ENCODE data around the gene SLC19A1.

SLC19A1 gene

DNA sequence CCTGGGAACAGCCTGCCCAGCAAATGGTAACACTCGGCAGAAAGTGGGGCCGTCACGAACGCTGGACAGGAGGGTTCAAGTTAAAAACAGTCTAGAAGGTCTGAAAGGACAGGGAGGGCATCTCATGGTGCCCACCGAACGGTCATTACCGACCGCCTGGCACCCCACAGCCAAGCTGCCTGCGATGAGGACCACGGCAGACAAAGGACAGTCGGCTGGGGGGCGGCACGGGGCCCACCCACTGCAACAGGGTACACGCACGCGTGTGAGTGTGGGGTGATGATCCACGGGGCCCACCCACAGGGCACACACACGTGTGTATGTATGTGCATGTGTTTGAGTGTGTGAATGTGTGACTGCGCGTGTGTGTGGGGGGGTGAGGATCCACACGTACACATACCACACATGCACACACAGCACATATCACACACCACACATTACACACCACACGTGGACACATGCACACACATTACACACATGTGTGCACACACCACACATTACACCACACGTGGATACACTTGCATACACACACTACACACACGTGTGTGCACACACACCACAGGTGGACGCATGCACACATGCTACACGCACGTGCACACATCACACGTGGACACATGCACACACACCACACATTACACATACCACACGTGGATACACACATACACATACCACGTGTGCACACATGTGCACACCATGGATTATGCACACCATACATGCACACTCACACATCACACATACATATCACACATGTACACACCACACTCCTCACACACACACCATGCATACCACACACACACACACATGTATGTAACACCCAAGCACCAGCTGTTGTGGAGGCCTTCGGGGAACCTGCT is 63.2 kb downstream of the SLC19A1 start:
- DNase-seq (ENCODE audit: low read depth) = no peak

DNA sequence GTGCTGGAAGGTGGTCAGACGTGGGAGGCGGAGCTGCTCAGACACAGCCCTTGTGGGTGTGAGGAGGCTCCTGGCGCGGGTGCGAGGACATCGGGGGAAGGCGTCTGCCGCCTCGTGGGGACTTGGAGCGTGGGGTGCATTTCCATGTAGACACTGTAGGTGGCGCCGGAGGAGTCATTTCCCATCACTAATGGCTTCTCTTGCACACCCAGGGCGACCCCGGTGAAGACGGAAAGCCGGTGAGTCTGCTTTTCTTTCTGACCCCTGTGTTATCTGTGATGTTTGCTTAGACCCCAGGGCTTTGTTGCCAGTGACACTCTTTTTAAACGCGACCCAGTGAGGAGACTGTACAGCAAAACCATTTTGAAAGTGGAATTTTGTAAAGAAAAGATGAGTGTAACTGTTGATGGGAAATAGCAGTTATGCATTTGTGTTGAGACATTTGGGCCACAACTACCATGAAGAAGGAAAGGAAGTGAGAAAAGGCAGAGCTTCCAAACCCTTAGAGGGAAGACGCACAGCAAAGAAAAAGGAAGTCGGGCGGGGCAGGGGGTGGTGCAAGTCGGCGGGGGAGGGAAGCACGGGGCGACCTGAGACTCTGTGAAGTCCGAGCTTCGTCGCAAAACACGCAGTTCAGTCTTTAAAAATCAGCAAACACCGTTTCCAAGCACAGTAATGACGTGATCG is 64.0 kb downstream of the SLC19A1 start:
- peak; percentile 64 for DNase-seq (ENCODE audit: low read depth)

DNA sequence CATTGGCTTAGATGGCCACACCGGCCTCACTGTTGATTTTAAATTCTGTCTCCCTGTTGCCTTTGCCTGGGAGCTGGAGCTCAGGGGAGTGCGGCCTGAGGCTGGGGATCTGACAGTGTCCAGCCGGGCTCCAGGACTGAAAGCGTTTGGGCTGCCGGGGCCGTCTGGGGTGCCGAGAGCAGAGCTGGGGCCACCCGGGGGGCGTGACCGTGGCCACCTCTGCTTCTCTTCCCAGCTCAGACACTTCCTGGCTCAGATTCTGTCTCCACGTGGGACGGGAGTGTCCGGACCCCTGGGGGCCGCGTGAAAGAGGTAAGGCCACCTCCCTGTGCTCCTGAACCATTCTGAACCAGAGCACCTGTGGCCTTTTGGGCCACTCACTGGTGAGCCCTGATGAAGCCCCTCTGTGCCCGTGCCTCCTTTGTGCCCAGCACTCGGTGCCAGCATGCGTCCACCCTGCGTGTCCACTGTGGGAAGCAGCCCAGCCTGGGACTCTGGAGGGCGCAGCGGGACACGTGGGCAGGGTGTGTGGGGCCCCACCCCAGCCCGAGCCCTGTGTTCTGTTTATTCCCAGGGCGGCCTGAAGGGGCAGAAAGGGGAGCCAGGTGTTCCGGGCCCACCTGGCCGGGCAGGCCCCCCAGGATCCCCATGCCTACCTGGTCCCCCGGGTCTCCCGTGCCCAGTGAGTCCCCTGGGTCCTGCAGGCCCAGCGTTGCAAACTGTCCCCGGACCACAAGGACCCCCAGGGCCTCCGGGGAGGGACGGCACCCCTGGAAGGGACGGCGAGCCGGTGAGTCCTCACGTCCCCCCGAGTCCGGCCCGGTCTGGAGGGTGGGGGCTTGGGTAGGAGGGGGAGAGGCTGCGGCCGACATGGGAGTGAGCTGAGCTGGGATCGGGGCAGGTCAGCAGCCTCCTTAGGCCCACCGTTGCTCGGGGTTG is 64.8 kb downstream of the SLC19A1 start:
- no peak for DNase-seq (ENCODE audit: low read depth)

DNA sequence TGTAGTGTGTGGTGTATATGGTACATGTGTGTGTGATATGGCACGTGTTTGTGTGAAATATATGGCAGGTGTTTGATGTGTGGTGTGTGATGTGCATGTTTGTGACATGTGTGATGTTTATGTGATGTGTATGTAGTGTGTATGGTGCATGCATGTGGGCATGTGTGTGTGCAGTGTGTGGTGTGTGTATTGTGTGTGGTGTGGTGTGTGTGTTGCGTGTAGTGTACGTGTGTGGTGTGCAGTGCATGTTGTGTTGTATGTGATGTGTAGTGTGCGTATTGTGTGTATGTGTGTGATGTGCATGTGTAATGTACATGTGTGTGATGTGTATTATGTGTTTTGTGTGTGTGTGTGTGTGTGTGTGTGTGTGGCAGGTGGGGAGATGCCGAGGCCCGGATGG is 65.7 kb downstream of the SLC19A1 start:
- DNase-seq (ENCODE audit: low read depth) = no peak

DNA sequence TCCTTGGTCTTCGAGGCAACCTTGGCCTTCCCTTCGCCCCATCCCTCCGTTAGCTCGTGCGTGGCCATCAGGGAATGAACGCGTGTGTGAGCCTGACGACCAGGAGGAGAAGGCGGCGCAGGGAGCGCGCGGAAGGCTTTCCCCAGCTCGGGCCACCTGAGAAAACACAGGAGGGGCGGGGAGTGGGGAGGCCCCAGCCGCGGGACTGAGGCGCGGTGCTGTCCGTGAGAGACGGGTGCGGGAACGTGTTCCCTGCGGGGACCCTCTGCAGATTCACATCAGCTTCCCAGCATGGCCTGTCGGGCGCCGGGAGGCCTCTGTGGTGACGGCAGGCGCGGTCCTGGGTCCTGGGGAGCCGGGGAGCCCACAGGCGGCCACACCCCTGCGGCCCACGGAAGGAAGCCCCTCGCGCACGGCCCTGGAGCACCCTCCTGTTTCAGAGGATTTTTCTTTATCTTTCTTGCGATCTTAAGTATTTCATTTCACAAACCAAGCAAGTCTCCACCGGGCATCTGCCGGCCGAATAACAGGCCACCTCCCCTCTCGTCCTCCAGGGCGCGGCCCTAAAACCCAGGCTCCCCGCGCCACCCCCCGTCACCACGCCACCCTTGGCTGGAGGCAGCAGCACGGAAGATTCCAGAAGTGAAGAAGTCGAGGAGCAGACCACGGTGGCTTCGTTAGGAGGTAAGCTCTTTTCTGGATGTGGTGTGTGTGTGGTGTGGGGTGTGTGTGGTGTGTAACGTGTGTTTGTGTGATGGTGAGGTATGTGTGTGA is 66.3 kb downstream of the SLC19A1 start:
- DNase-seq (ENCODE audit: low read depth) = no peak

DNA sequence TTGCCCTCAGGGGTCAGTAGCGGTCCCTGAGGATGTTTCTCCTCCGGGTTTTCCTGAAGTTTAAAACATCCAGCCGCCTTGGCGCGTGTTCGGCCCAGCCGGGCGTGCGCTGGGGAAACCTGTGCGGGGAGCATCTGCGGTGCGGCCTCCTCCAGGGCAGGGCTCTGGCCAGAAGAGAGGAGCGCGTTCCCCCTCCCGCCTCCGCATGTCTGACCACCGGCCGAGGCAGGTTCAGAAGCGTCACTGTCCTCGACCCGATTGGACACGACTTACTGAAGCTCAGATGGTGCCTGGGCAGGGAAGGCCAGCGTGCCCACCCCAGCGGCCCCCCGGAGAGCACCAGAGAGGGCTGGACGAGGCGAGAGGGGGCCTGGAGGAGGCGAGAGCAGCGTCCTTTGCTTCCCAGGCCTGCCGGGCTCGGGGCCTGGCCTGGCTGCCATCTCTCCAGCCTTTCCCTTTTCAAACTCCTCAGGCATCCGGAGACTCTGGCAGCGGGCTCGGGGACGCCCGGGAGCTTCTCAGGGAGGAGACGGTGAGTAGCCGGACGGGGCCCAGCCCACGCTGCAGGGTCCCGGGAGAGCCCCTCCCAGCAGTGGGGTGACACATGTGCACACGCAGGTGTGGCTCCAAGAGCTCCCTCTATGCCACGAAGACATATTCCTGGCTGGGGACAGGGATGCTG is 67.1 kb downstream of the SLC19A1 start:
- DNase-seq (ENCODE audit: low read depth) = no peak

DNA sequence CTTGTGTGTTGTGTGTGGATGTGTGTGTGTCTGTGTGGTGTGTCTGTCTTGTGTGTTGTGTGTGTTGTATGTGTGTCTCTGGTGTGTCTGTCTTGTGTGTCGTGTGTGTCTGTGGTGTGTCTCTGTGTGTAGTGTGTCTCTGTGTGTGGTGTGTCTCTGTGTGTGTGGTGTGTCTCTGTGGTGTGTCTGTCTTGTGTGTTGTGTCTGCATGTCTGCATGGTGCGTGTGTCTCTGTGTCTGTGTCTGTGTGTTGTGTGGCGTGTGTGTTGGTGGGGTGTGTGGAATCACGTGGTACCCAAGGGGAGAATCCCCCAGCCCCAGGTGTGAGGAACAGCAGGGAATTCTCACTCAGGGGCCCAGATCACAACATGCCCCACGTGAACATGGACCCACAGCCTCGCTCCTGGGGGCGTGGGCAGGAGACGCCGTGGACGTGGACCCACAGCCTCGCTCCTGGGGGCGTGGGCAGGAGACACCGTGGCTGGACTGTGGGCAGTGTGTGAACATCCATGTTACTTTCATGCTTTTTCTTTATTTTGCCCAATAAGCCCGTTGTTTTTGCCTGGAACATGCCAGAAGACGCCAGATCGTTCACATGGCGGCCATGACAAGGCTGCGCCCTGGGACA is 67.8 kb downstream of the SLC19A1 start:
- no peak for DNase-seq (ENCODE audit: low read depth)

DNA sequence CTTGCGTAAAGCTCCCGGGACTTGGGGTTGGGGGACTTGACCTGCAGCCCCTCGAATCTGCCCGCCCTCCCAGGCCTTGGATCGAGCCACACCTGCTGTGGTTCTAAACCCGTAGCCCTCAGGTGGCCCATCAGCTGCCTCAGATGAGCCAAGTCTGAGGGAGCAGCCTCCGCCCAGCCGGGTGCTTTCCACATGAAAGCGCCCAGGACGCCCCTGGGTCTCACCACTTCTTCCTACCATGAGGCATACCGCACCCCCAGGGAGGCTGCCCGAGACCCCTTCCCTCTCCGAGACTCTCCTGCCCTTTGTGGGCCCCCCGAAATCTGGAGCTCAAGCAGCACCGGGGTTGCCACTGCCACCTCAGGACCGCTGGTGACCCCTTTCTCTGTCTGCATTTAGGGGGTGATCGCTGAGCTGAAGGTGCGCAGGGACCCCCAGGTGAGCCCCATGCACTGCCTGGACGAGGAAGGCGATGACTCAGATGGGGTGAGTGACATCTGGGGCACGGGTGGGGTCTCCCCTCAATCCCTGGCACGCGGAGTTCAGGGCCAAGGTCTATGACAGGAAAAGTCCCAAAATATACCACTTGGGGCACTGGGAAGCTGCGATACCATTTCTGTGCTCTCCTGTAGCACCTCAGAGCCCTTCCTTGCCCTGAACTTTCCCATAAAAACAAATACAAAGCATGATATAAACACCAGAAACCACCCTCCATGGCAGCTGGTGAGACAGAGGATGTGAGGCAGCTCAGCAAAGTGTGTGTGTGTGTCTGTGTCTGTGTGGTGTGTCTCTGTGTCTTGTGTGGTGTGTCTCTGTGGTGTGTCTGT is 68.5 kb downstream of the SLC19A1 start:
- no peak for DNase-seq (ENCODE audit: low read depth)

DNA sequence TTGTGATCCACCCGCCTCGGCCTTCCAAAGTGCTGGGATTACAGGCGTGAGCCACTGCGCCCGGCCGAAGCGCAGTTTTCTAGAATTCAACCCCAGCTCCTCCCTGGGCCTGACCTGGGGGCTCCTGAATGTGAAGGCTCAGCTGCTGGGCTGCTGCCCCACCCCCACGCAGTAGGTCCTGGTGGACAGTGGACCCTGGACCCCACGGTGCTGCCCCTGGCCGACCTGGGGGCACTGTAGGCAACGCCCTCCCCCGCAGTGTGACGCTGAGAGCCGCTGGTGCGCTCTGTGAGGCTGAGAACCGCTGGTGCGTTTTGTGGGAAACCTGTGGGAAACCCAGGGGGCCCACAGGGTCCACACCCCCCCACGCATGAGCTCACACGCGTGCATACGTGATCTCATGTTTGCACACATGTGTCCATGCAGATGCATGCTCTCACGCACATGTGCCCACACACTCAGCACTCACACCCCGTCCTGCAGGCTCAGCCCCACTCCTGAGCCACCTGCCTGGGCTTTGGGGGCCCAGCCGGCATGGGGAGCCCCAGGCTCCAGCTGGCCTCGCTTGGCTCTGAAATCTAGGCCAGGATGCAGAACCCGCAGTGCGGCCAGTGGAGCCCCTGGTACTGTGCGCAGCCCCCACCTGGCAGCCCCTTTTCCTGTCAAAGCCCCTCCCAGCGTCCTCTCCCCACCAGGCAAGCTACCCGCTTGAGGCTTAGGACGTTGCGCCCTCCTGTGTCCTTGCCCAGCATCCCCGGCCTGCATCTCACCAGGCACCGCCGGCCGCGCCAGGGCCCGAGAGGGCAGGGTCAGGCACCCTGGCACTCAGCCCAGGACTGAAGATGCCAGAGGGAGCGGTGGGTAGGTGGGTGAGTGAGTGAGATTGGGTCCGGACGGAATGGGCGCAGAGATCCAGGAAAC is 69.5 kb downstream of the SLC19A1 start:
- no peak for DNase-seq (ENCODE audit: low read depth)

DNA sequence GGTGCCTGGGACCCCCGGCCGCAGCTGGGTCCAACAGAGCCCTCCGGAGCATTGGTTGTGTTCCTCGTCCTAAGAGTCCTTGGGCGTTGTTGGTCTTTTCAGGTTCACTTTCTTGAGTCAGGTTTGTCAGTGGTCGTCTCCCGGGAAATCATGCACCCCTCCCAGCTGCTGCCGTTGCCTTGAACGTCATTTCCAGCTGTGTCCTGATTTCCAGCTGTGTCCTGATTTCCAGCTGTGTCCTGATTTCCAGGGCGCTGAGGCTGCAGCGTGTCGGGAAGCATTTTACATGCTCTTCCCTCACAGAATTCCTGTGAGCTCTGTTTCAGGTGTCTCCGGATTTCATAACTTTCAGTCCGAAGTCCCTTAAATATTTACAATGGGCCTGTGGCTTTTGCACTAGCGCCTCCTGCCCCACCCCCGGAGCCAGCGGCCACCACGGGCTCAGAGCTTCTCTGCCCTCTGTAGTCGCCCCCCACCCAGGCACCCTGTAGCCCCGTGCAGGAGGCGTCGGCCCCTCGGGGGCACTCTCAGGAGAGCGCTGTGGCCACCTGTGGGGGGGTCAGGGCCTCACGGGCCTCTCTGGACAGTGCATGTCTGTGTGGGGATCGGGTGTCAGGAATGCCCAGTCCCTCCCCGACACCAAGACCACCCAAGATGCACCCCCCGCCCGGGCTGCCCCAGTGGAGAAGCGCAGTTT is 70.6 kb downstream of the SLC19A1 start:
- DNase-seq (ENCODE audit: low read depth) = no peak

DNA sequence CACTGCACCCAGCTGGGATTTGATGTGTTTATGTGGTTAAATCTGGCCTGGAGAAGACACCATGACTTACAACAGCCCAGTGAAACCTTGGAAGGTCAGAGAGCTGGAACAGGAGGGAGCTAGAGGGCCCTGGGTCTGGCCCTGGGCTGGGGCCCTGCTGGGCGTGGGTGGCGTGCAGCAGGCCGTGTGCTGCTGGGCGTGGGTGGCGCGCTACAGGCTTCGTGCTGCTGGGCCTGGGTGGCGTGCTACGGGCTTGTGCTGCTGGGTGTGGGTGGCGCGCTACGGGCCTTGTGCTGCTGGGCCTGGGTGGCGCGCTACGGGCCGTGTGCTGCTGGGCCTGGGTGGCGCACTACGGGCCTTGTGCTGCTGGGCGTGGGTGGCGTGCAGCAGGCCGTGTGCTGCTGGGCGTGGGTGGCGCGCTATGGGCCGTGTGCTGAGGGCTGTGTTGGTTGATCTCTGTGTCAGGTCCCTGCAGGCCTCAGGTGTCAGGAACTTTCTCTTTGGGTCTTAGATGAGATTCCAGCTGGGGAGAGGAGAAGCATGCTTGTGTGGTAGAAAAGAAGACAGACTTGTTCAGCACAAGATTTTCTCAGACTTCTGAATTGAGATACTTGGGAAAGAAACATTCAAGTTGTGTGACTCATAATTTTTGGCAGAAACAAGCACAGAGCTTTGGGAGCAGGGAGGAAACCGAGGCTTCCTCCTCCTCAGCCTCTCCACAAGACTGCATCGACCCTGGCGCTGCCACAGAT is 71.3 kb downstream of the SLC19A1 start:
- DNase-seq (ENCODE audit: low read depth) = no peak

DNA sequence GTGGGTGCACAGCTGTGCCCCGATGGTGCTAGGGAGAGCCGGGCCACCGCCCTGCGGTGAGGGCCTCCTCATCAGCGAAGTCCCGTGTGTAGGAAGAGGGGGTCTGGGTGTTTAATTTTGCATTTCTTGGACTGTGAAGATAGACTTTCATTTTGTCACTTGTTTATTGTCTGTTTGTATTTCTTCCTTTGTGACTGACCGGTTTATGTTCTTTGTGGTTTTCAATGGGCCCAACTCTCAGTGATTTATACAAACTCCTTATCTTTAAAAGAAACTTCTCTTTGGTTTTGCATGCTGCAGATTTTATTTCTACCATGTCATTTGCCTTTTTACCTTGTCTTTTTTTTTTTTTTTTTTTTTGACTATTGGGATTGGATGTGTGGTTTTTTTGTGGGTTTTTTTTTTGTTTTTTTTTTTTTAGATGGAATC is 72.1 kb downstream of the SLC19A1 start:
- DNase-seq (ENCODE audit: low read depth) = no peak

DNA sequence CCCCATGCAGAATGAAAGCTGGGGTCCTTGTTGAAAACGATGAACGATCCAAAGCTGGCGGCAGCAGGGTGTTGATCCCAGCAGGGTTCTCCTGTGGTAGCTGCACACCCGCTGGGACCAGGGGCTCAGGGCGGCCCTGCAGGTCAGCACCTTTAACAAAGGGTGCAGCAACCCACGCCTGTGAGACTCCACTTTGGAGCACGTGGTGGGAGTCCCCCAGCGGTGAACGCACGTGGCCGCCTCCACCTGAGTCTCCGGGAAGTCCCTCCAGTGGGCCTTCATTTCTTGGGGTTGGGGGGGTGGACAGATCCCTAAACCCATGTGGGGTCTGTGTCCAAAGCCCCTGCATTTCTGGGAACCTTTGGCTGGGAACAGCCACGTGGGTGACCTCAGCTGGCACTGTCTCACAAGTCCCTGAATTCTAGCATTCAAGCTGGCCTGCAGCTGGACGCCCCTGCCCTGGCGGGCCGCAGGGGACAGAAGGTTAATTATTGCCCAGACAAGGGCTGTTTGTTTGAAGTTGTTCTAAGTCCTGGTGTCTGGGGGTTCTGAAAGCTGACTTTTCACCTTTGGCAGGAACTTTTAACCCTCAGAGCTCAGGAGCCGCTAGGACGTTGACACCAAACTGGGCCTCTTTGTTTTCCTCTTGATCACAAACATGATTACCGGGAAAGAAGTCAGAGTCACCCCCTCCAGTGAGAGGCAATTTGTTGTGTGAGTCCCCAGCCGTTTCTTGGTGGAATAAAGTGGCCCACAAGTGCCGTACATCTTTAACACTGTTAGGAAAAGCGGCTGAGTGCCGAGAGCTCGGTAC is 72.8 kb downstream of the SLC19A1 start:
- DNase-seq (ENCODE audit: low read depth) = no peak

DNA sequence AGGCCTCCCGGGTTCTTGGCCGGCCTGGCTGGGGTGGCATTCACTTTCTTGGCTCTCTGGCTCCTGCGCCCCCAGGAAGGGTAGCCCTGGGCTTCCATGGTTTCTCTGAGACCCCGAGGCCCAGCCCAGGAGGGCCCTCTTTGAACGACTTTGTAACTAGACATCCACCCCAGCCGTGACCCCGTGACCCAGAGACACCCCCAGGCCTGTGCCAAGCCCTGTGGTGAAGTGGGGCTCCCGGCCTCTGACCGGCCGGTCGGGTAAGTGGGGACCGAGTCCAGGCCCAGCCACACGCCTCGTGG is 73.3 kb downstream of the SLC19A1 start:
- DNase-seq (ENCODE audit: low read depth) = no peak

DNA sequence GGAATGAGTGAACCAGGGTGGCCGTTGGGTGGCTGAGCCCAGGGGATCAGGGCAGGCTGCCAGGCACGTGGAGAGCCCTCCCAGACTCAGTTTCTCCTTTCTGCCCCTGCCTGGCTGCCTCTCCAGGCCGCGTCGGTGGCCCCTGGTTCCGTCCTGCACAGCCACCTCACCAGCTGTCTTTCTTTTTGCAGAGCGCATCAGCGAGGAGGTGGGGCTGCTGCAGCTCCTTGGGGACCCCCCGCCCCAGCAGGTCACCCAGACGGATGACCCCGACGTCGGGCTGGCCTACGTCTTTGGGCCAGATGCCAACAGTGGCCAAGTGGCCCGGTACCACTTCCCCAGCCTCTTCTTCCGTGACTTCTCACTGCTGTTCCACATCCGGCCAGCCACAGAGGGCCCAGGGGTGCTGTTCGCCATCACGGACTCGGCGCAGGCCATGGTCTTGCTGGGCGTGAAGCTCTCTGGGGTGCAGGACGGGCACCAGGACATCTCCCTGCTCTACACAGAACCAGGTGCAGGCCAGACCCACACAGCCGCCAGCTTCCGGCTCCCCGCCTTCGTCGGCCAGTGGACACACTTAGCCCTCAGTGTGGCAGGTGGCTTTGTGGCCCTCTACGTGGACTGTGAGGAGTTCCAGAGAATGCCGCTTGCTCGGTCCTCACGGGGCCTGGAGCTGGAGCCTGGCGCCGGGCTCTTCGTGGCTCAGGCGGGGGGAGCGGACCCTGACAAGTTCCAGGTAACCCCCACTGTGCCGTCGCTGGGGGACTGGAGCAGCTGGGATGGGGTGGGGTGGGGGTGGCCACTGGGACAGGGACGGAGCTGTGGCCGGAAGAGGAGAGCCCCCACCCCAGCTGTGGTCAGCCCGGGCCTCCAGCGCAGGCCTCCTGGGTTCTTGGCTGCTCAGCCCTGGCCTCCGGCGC is 73.9 kb downstream of the SLC19A1 start:
- DNase-seq (ENCODE audit: low read depth) = no peak
